D721Med (cell line): ENCODE measurements around the gene FOXC1.

Experiments used
- DNase-seq: peaks from one replicate; pipeline ENCODE4 v3.0.0; 2011; ENCODE audit warnings: low spot score; ENCODE audit not compliant: insufficient read length
- FAIRE-seq: peaks from 2 replicates; lab custom pipeline; 2011; peaks lifted over from hg19 to GRCh38; lab: Jason Lieb, UNC
- TF ChIP-seq, protein P1 (sequence below): IDR thresholded peaks from 2 replicates; pipeline ENCODE4 v1.5.1; 2012; ENCODE audit warnings: mild to moderate bottlenecking, control low read depth; ENCODE audit not compliant: insufficient read depth; ENCODE audit errors: missing control alignments

FOXC1 gene

DNA sequence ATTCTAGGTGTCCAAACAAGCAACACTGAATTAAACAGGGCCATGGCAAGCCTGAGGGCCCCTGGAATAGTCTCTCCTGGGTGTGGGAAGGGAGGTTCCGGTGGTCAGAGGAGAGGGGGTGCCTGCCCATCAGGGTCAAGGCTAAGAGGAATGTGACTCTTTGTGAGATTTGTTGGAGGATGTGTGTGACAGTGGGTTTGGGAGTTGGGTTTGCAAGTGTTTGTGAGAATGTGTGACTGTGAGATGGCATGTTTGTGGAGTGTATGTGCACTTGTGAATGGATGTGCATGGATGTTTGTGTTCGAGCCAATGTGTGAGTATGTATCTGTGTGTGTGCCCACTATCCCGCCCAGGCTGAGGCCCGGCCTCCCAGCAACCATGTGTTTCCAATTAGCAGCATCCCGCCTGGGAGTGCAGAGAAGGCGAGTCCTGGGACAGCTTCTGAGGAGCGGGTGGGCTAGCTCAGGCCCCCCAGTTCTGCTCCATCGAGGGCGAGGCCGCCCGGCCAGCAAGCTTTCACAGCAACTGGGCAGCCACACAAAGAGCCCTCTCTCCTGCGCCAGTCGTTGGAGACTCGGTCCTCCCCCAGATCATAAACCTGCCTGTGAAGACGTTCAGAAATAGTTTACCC lies 12.6 kb downstream of the FOXC1 start:
- no peak for DNase-seq
- no peak for FAIRE-seq
- TF ChIP-seq, protein P1, sequence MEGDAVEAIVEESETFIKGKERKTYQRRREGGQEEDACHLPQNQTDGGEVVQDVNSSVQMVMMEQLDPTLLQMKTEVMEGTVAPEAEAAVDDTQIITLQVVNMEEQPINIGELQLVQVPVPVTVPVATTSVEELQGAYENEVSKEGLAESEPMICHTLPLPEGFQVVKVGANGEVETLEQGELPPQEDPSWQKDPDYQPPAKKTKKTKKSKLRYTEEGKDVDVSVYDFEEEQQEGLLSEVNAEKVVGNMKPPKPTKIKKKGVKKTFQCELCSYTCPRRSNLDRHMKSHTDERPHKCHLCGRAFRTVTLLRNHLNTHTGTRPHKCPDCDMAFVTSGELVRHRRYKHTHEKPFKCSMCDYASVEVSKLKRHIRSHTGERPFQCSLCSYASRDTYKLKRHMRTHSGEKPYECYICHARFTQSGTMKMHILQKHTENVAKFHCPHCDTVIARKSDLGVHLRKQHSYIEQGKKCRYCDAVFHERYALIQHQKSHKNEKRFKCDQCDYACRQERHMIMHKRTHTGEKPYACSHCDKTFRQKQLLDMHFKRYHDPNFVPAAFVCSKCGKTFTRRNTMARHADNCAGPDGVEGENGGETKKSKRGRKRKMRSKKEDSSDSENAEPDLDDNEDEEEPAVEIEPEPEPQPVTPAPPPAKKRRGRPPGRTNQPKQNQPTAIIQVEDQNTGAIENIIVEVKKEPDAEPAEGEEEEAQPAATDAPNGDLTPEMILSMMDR, result no peak

DNA sequence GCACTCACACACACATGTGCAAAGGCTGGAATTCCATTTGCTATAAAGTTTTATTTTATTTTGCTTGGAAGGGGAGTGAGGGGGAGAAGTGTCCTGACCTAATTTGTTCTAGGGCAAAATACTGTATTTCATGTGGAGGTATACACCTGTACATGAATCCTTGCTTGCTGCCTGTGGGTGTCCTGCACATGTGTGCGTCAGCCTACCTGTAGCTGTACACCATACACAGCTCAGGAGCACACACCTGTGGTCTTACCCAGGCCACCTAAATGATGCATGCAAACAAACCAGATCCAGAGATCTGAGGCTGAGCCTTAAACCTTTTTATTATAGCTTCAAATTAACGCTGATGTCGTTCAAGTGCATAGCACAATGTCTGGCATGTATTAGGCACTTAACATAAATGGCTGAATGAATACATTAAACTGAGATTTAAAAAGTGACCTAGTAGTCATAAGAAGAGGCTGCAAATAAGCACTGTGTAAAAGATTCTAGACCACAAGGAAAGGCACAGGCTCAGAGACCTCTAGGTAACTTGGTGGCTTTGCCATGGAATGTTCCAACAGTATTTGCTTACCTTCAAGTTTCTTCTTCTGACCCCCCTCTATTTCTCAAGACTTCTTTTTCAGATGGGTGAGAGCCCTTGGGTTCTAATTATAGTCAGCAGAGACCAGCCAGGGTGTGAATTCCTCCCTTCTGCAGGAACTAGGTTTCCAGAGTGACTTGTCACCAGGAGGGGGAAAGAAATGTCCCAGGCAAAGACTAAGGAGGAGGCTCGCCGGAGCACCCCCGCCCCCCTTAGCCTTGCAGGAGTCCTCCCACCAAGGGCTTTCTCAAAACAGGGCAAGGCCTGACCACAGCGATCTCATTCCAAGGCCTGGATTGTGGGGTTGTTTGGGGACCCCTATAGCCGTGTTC lies 13.4 kb downstream of the FOXC1 start:
- TF ChIP-seq, protein P1, result no peak
- DNase-seq (no peak), FAIRE-seq (no peak)

DNA sequence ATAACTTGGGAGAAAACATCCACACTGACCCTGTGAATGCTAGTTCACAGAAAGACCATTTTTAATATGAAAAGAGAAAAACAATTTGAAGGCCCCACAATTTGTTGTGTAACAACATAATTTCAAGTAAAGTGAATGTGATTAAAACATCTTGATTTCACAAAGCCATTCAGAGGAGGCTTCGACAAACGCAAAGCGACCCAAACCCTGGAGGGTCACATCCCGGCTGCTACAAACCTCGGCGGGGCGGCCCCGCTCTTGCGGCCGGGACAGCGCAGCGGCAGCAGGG lies 14.0 kb downstream of the FOXC1 start:
- TF ChIP-seq, protein P1, result no peak
- FAIRE-seq (no peak), DNase-seq (no peak)

DNA sequence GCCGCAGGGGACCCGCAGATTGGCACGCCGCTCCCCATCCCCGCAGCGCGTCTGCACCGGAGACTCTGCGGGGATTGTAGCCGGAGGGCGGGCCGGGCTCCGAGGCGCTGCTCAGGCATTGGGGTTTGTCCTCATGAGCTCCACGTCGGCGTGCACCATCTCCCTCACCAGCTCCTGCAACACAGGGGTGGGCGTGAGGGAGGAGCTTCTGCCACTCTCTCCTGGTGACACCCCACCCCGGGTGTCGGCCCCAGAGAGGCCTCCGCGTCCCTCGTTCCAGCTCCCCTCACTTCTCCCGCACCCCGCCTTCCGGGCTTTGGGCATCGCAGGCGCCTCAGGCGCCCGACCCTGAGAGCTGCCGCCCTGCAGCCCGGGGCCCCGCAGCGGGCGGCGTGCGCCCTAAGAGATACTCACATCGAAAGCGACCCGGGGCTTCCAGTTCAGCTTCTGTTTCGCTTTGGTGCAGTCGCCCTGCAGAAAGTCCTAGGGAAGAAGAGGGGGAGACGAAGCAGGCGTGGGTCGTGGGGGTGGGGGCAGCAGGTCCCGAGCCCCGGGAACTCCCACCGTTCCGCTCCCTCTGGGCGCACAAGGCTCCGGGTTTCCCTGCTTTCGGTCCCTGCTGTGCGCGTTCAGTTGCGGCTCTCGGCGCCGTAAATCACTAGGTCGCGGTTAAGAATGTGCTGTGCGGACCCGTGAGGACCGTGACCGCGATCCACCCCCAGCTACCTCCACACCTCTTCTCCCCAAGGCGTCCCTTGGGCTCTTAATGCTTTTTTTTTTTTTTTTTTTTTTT lies 14.5 kb downstream of the FOXC1 start:
- TF ChIP-seq, protein P1, result no peak
- DNase-seq (no peak), FAIRE-seq (no peak)

DNA sequence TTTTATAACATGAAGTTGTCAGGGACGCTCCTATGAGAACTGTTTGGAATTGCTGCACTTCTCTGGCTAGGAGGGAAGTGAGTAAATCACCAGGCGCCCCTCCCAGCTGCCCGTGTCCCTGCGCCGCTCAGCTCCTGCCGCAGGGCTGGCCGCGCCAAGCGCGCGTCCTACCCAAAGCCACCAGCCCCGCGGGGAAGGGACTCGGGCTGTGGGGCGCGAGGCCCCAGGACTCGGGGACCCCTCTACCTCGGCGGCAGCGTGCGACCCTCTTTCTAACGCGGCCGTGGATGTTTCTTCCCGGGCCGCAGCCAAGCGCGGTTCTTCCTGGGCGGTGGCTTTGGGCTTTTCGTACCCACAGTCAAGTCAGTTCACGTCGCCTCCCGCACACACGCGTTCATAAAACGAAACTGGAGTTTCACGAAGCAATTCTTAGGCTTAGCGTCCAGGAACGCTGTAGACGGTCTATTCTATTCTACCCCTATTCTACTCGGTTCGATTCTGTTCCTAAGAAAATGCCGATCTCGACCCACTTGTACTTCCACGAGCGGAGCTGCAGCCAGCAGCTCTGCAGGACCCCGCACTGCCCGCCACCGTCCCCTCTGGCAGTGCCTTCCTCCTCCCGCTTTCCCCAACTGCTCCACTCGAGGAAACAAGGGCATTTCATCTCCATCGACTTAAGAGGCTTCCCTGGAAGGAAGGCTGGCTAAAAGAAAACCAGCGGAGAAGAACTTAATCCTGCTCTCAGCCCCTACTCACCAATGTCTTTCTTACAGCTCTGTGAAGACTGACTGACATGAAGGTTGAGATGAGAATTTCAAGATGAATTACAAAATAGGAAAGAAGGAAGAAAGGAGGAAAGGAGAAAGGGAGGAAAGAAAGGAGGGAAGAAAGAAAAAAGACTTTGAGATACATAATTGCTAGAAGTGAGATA lies 15.4 kb downstream of the FOXC1 start:
- DNase-seq, result no peak
- no peak for FAIRE-seq
- TF ChIP-seq, protein P1, result no peak

DNA sequence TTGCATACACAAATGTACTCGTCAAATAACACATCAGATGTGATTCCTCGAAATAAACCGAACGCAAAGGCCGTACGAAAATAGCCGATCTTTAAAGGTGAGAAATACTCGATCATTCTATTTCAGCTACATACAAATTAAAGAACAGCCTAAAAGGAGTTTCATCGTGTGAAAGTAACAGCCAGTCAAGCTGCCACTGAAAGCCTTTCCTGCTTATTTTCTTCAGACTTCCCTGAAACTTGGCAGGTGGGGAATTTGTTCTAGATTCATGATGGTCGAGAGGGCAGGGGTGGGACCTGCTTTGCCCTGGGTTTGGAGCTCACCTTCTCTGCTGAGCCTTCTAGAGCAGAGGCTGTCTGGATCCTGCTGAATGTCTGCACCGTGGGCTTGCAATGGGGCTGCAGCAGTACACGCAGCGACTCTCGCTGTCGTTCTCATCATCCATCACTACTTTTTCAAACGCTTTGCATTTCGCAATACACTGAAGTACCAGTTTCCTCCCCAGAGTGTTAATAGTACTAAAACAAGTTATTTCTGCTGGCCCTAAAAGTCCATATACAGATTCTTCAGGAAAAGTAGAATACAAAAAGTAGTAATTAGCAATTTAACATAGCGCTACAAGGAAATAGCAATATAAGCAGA lies 16.2 kb downstream of the FOXC1 start:
- TF ChIP-seq, protein P1, result no peak
- no peak for DNase-seq
- no peak for FAIRE-seq
